GM19240 (cell line): ENCODE measurements around the gene IQGAP2.
"Not testable (repeated sequence)": the region's sequence is repeated elsewhere in the genome, so short reads cannot be mapped to it uniquely, and the experiment has no call there.

ENCODE experiments used
- DNase-seq: peaks from one replicate; pipeline ENCODE4 v3.0.0; 2011; ENCODE audit warnings: low spot score; ENCODE audit not compliant: insufficient read length

IQGAP2 gene

DNA sequence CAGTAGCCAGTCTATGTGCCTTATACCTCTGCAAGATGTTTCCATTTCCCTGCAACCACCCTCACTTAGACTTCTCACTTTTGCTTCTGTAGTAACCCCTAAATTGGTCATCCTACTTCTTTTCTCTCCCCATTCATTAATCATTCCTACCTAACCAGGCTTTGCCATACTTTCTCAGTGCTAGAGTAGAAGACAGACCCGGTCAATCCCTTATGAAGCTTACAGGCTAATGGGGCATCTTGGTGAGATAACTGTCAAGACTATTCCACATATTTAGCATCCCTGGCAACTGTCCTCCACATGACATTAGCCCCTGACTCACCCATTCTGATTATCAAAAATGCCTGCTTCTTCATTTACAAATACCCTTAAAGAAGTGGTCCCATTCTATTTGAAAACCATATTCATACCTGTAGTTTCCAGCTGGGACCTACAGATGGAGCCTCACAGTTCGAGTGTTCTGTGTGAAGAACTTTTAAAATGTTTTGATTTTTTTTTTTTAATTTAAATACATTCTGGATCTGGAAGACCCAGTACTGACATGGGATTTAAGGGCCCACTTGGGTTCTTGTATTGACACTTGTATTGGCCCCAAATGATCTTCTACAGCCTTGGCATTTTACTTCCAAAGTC is 199.1 kb downstream of the IQGAP2 start:
- no peak for DNase-seq

DNA sequence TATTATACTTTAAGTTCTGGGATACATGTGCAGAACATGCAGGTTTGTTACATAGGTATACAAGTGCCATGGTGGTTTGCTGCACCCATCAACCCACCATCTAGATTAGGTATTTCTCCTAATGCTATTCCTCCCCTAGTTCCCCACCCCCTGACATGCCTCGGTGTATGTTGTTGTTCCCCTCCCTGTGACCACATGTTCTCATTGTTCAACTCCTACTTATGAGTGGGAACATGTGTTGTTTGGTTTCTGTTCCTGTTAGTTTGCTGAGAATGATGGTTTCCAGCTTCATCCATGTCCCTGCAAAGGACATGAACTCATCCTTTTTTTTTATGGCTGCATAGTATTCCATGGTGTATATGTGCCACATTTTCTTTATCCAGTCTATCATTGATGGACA is 200.9 kb downstream of the IQGAP2 start:
- not testable (repeated sequence) for DNase-seq

DNA sequence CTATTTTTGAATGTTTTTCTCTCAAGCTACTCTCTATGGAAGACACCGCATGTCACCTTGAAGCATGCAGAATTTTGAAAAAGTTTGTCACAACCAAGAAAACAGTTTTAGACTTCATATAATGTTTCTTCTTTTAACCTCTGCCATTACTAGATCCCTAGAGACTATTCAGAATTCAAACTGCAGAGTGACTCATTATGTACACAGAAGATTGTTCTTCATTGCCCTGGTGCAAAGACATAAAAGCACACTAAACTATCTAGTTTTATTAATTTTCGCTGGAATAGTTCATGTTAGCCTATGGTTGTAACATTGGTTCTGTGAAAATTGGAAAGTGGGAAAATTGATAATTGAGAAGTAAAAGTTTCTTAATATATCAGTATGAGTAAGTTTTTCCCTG is 201.8 kb downstream of the IQGAP2 start:
- DNase-seq, result no peak

DNA sequence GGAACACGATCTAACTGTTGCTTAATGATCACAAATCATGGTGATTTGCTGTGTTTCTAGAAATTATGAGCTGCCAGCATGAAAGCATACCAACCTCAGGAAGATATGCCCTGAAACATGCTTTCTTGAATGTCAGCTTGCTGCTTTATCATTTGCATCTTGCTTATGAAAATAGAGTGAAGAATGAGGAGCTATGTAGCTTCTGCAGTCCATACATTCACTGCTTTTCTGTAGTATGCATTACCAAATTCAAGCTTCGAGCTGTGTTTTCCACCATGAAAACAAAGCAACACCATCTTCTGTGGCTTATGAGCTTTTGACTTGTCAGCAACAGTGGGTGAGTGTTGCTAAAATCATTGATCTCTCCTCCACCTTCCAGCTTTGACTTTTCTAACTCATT is 203.6 kb downstream of the IQGAP2 start:
- DNase-seq, result no peak

DNA sequence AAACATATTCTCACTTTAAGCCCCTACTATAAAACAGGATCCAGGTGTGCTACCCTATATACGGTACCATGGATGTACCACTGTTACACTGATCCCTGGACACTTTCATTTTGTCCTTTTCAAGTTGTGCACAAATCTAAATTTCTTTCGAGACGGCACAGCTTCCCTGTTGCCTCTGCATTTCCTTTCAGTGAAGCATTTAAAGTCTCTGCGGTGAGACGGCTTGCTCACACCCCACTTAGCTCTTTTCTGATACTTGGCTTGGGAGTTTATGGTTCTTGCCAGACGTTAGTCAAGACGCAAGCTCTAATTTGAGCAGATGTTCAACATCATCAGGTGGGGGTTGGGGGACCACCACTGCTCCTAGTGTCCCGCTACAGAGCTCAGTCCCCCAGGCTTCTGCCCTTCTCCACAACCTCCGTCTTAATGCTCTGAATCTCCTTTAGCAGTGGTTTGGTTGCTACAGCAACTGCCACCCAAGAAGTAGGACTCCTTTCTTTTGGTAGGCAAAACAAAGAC is 204.3 kb downstream of the IQGAP2 start:
- no peak for DNase-seq

DNA sequence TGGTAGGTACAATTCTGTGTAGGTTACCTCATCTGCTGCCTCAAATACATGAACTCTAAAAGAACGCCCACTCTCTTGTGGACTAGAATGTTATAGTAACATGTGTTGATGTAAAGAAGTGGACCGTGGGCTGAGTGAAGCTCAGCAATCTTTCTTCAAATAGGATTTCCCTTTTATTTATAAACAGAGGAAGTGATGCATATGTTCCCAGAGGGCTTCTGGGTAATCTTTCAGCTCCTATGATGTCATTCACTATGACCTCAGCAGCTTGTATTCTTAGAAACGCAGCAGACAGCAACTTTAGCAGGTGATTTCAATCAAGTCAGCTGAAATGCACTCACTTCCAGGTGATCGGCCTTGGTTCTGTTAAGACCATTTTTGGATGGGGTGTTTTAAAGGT is 205.7 kb downstream of the IQGAP2 start:
- DNase-seq, result no peak

DNA sequence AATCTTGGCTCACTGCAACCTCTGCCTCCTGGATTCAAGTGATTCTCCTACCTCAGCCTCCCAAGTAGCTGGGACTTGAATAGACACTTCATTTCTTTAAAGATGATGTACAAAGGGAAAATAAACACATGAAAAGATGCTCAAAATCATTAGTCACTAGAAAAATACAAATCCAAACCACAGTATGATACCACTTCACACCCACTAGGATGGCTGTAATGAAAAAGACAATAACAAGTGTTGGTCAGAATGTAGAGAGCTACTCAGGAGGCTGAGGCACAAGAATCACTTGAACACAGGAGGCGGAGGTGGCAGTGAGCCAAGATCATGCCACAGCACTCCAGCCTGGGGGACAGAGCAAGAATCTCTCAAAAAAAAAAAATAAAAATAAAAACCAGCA is 207.1 kb downstream of the IQGAP2 start:
- no peak for DNase-seq

DNA sequence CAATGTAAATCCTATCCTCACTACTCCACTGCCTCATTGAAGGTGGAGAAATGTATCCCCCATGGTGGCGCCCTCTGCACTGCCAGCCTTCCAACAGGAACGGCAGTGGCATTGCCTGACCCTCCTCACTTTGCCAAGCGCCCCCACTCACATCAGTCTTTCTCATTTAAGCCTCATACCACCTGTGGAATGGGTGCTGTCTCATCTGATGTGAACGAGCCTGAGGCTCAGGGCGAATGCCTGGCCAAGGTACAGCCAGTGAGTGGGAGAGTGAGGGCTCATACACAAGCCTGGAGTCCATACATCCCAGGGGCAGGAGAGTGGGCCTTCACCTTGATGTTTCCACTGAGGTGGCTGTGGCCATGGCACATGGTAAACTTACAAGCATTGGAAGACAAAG is 209.9 kb downstream of the IQGAP2 start:
- DNase-seq, result no peak

DNA sequence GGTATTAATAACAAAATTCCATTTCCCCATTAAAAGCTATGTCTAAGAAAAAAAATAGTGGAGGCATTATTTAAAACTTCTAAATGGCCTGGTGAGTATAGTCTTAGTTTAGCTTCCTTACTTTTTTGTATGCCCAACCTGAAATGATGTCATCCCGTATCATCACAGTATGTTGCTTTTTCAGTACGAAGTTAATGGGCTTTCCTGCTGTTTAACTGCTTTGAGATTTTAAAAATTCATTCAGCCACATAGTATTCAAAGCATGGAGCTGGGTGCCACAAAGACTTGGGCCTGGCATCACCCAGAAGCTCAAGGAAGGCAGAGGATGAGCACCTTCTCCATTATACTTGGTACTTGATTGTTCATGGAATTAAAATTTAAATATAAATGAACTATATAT is 212.7 kb downstream of the IQGAP2 start:
- DNase-seq, result no peak

DNA sequence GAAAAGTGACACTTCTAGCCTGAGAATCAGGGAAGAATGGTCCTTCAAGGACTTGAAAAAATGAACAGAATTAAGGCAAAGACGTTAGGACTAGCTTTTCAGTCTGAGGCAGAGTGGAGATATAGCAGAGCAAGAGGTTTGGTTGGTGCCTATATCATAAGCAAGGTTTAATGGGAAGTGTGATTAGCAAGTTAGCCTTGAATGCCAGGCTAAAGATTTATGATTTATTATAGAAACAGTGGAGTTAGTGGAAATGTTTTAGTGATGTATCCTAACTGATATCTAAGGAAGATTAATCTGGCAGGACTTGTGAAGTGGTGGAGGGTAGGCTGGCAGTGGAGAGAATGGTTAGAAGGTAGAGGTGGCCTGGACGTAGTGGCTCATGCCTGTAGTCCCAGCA is 213.1 kb downstream of the IQGAP2 start:
- DNase-seq, result no peak

DNA sequence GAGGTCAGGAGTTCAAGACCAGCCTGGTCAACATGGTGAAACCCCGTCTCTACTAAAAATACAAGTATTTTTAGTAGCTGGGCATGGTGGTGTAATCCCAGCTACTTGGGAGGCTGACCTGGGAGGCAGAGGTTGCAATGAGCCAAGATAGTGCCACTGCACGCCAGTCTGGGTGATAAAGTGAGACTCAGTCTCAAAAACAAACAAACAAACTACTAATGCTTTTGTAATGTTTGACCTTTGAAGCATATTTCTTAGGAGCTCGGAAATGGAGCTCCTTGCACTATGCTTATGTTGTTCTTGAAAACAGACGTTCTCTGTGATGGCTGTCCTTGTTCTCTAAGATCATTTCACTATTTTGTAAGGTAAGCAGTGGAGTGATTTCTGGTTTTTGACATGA is 214.1 kb downstream of the IQGAP2 start:
- DNase-seq, result no peak

DNA sequence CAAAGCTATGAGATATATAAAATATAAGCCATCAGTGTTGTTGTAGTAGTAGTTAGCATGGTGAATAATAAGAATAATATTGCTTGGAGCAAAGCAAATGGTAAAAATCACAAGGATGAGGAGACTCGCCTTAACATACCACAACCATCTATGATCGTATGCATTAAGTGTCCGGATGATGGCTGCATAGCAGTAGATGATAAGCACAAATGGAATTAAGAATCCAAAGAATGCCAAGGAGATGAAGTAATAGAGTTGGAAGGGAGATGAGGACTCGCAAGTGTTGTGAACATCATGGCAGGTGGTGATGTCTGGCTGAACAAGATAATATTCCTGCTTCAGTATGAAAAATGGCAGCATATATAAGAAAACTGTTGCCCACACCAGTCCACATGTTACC is 214.6 kb downstream of the IQGAP2 start:
- no peak for DNase-seq

DNA sequence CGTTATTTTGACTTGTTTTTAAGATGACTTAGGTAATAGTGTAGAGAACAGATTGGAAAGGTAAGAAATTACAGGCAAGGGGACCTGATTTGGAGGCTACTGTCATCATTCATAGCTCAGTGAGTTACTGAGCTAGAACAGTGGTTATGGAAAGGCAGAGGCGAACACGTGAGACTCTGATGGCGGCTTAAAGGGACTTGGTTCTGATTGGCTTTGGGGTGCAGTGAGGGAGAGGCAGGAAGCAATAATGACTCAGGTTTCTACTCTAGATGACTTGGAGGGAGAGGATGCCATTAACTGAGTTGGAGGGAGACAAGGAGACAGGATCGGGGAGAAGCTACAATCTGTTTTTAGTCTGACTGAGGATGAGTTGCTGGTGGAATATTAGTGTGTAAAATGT is 217.1 kb downstream of the IQGAP2 start:
- DNase-seq, result no peak

DNA sequence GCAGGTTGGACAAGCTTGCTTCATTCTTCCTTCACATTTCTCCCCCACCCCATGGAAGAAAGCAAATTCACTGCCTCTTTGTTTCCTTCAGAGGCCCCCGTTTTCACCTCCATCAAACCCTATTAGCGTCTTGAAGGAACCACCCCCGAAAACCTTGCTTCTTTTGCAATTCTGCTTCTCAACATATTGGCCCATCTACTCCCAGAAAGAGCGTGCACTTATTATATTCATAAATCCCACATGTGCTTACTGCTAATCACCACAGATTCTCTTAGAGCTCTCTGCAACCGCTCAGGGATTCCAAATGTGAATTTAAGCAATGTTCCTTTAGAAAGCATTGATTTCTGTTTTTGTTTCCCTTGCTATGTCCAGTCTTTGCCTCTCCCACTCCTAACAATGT is 219.0 kb downstream of the IQGAP2 start:
- DNase-seq, result no peak

DNA sequence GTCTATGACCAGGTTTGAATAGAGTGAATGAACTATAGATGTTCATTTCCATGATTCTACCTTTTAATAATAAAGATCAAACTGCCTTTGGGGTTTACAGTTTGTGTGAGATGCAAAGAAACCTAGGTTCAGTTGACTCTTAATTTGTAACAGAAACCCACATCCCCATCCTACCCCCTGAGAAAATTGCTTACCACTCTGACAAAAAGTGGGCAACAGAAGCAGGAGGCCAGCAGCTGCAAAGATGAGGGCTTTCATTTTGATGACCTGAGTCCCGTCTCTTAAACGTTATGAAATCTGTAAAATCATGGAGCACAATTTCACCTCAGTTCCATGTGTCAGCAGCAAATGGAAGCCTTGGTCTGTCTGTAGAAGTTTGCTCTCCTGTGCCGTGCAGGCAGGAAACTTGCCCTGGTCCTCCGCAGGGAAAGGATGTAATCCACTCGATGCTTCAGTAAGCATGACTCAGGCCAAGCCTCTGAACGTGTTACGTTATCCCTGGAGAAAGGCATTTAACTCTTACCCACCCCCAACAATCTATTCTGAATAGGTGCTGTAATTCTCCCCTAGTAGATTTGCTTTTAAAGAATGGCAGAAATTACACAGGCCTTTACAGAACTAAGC is 220.0 kb downstream of the IQGAP2 start, which contains the start of gene F2RL2:
TSS of gene F2RL2 (minus strand) at position 431 of the 624 bp plus-strand sequence. CDS start at position 258, 173 bp downstream.
- DNase-seq, result no peak

DNA sequence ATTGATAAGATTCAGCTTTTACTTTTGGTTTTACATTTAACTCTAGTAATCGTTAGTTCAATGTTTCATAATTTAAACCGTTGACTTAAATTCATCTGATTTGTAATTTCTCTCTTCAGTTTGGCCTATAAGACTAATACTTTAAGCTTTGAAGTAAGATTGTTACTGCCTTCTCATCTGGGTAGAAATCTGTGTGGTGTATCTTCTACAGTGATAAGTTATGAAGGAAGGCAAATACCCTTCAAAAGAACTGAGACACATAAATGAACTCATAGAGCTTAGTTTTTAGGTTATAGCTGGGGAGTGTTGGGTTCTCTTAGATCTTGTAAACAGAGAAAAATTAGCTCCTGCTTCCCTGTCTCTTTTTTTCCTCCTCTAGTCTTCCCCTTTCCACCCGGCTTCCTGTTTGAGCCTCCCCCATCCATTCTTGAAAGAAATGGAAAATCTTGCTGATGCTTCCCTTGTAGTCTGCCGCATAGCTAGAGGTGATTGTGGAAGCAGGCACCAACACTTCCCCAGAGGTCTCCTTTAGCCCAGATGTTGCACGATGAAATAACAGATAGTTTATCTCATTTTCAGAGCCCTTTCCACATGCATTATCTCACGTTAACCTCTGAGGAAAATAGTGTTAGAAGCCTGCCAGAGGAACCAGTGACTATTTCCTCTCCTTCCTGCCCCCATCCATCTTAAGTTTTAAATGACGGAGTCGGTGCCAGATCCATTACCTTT is 222.2 kb downstream of the IQGAP2 start:
- DNase-seq, result no peak

DNA sequence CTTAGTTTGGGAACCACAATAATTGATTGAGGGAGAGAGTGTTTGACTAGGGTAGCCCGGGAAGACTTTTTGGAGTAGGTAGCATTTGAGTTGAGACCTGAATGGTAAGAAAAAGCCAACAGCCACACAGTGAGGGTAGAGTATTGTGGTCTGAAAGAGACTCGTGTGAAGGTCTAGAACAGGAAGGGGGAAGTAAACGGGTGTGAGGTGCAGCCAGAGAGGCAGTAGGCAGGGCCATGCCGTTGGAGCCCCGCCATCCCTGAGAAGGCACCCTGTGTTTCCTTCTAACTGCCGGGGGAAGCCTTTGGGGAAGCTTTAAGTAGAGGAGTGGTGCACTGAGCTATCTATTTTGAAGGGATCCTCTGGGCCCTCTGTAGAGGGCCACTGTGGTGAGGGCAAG is 223.7 kb downstream of the IQGAP2 start:
- DNase-seq, result no peak

DNA sequence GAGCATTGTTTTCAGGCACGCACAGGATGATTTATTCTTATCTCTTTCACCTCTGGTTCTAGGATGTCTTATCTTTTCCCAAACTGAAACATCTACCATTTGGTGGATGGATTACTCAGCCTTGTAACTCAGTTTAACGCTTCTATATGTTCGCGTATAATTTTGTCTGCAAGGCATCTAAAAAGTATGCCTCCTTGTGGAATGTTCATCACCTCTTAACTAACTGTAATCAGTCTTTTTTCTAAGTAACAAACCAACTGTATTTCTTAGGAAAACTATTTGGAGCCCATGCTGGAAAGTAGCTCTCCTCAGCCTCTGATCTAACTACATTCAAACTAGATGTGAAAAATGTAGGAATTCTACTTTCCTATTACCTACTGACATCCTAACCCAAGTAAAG is 231.6 kb downstream of the IQGAP2 start:
- no peak for DNase-seq

DNA sequence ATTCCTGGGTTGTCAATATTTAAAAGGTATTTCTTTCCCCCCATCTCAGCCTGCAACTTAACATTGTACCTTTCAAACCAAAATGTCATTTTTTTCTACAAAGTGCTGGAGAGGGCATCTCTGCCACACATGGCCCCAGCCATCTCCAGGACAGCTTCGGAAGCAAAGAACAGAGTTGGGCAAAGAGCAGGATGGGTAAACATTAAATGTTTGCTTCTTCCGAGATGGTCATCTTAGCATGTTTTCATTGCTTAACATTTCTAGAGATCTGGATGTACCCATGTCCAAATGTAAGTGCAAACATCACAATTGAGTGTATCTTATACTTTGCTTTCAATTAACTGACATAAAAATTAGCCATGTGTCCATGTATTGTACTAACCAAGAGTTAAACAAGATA is 234.4 kb downstream of the IQGAP2 start:
- DNase-seq, result no peak

DNA sequence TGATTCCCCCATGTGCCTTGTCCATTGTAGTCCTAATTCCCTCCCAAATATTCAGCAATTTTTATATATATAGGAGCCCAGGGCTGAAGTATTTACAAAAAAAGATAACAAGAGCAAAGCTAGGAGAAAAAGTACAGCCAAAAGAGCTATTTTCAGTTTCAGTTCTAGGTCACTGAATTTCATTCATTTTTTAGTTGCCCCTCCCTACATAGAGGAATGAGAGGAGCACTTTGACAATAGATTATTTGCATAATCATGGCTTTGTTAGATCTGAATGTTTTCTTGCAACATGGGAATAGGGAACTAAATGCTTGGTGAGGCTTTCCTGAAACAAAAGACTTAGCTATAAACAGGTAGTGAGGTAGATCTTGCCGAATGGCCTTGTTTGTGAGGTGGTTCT is 235.4 kb downstream of the IQGAP2 start:
- DNase-seq, result no peak

DNA sequence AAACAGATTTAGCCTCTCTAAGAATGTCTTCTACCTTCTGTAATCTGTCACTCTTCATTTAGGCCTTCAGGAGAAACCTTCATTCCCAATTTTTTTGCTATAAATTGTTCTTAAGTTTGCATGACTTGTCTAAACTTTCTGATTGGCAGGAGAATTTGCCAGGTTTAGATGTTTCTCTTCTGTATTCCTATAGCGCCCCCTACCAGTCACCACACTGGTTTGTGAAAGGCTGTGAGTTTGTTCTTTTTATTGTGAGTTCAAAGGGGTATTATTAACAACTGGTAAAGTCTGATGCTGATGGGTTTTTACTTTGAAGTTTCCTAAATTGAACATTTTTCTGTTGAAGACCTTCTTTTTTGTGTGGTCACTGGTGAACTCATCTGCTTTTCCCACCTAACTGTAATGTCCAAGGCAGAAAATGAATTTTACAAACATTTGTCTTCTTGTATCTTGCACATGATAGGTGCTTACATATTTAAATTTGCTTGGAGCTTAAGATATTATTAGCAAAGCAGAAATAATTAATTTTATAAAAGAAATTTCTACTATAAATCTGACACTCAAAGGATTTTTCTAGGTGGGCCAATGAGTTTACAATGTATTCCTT is 238.5 kb downstream of the IQGAP2 start:
- peak; percentile 22 for DNase-seq

DNA sequence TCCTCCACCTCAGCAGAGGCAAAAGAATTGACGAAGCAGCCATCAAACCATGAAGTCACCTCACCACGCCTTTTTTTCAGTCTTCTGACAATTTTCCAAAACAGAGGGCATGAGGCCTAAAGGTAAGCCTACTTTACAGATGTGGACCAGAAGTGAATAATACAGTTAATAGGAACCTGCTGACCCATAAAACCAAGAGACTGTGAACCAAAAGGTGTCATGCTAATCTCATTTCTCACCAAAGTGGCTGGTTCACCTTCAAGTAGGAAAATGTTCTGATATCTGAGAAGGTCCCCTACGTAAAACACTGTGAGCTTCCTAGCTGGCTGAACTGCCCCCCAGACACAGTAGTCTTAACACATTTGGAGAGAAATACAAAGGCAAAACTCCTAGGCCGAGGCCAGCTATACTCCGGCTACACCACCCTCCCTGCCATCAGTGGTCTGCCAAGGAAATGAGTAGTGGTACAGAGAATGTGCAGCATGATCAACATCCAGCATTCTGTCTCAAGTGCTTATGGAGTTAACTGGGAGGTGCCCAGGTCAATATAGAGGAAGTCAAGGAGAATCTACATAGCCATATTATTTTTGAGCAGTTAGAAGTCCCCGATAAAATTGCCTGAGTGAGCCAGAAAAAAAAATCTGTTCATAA is 239.4 kb downstream of the IQGAP2 start:
- no peak for DNase-seq
